Breast epithelium (tissue), 4 donors: ENCODE results near the gene EPB41. TPM values are rescaled to one million over a fixed set of nuclear protein-coding genes. Genes with fewer than 3 reads are reported as not detected.

Experiments used
- DNase-seq, 2 donors: peaks; one replicate each; pipeline ENCODE4 v3.0.0-alpha.2; 2019; ENCODE audit warnings: low spot score in 2 of 2
- H3K27ac ChIP-seq, 2 donors: fragments of 200-600 bp; sonication (generic) in 1 of 2; one replicate each; pipeline ENCODE4 v1.5.1; 2016 to 2019; ENCODE audit warnings: mild to moderate bottlenecking in 1 of 2
- H3K27me3 ChIP-seq, 2 donors: fragments of 200-600 bp; sonication (generic) in 1 of 2; one replicate each; pipeline versions ENCODE4 v1.5.1 to v1.6.0; 2017 to 2019; ENCODE audit warnings: control low read depth in 1 of 2, mild to moderate bottlenecking in 1 of 2
- H3K36me3 ChIP-seq: fragments of 200-600 bp; one replicate; pipeline ENCODE4 v1.5.1; 2019
- H3K4me1 ChIP-seq, 2 donors: fragments of 200-600 bp; sonication (generic); one replicate each; pipeline ENCODE4 v1.5.1; 2016 to 2019; ENCODE audit warnings: control low read depth in 1 of 2
- H3K4me3 ChIP-seq, 3 donors: fragments of 200-600 bp; sonication (generic); 1 replicate in 2 of 3; 2 replicates in 1 of 3; pipeline ENCODE4 v1.5.1; 2016 to 2019; ENCODE audit warnings: mild to moderate bottlenecking in 3 of 3, moderate library complexity in 2 of 3
- H3K9me3 ChIP-seq, 2 donors: fragments of 200-600 bp; sonication (generic) in 1 of 2; one replicate each; pipeline ENCODE4 v1.5.1; 2016 to 2019; ENCODE audit warnings: control low read depth in 1 of 2
- CTCF ChIP-seq, 3 donors: fragments of 450-650 bp; IDR thresholded peaks; one replicate each; pipeline ENCODE4 v1.5.1; 2016 to 2017; ENCODE audit warnings: antibody characterized with exemption in 3 of 3, mild to moderate bottlenecking in 3 of 3, moderate library complexity in 3 of 3
- POLR2A ChIP-seq: fragments of 450-650 bp; IDR thresholded peaks from one replicate; pipeline ENCODE4 v1.6.1; 2016; ENCODE audit warnings: antibody characterized with exemption, mild to moderate bottlenecking, moderate library complexity
- POLR2AphosphoS5 ChIP-seq, 3 donors: sonication (generic); formaldehyde crosslinking; IDR thresholded peaks; one replicate each; pipeline ENCODE4 v1.6.1; 2017; ENCODE audit warnings: antibody characterized with exemption in 3 of 3
- intact Hi-C: fragments of 100-400 bp; cut with DNase I; formaldehyde crosslinking; loops from one replicate; pipeline ENCODE4 v1.15.1; 2023; ENCODE audit warnings: low total_unique reads
- total RNA-seq, 3 donors: library from RNA; depleted of rRNA; stranded (reverse); fragments of >200 nt; gene quantifications; one replicate each; pipeline ENCODE4 v1.1.0, GENCODE V29; 2016

The EPB41 gene
- total RNA-seq, 3 donors from 2014 or later, result 36.2 to 67.2 (median 51.8) TPM

- no peak overlapping the region for H3K27ac ChIP-seq
These were observed 203.0 kb downstream of the EPB41 start for GRCh38 chr1:29117381-29117780.

GRCh38 chr1:29119121-29119929 is 205.0 kb downstream of the EPB41 start:
- no peak for DNase-seq
- H3K36me3 ChIP-seq, result no peaks in the 10 kb centered on the region
- intact Hi-C loops, result no loop called here
- H3K4me1 ChIP-seq, result peaks cover 0 to 6% of the 10 kb centered on the region in 2 donors
- no peak overlapping the region for H3K4me3 ChIP-seq
- peak overlapping the region; percentile 14 to 48 for H3K27ac ChIP-seq
- no peaks in the 10 kb centered on the region for H3K9me3 ChIP-seq
- TF ChIP-seq CTCF (IDR thresholded peaks at IDR 0.05) (no peak), POLR2A (no peak), POLR2AphosphoS5 (IDR thresholded peaks at IDR 0.05) (no peak)
- peaks cover 0 to 13% of the 10 kb centered on the region in 2 donors for H3K27me3 ChIP-seq

More at GRCh38 chr1:29117381-29117780, 203.0 kb downstream of the EPB41 start:
- Histone ChIP-seq H3K36me3 (no peaks in the 10 kb centered on the region), H3K9me3 (no peaks in the 10 kb centered on the region), H3K4me1 (peaks cover 0 to 5% of the 10 kb centered on the region in 2 donors), H3K4me3 (no peak overlapping the region), H3K27me3 (peaks cover 0 to 8% of the 10 kb centered on the region in 2 donors)
- no peak for DNase-seq
- intact Hi-C loops, result no loop called here
- TF ChIP-seq POLR2A, result no peak
- TF ChIP-seq POLR2AphosphoS5 (IDR thresholded peaks at IDR 0.05), result no peak
- no peak for TF ChIP-seq CTCF (IDR thresholded peaks at IDR 0.05)

GRCh38 chr1:29120367-29120766 is 206.0 kb downstream of the EPB41 start:
- Histone ChIP-seq H3K36me3 (no peaks in the 10 kb centered on the region), H3K4me3 (no peak overlapping the region), H3K4me1 (peaks cover 0 to 6% of the 10 kb centered on the region in 2 donors), H3K27ac (peak overlapping the region in 1 of 2 donors; percentile 38), H3K27me3 (peaks cover 0 to 13% of the 10 kb centered on the region in 2 donors), H3K9me3 (no peaks in the 10 kb centered on the region)
- TF ChIP-seq POLR2AphosphoS5 (IDR thresholded peaks at IDR 0.05) (no peak), POLR2A (no peak), CTCF (IDR thresholded peaks at IDR 0.05) (no peak)
- DNase-seq, result no peak
- intact Hi-C loops, result no loop called here

GRCh38 chr1:29120947-29121485 is 206.6 kb downstream of the EPB41 start:
- no peak for TF ChIP-seq POLR2AphosphoS5 (IDR thresholded peaks at IDR 0.05)
- TF ChIP-seq POLR2A, result no peak
- TF ChIP-seq CTCF (IDR thresholded peaks at IDR 0.05), result peak in 1 of 3 donors; percentile 37
- no peak for DNase-seq
- Histone ChIP-seq H3K27ac (peak overlapping the region in 1 of 2 donors; percentile 94), H3K4me3 (peak overlapping the region; percentile 61 to 79 (median 68)), H3K9me3 (no peaks in the 10 kb centered on the region), H3K4me1 (peaks cover 0 to 6% of the 10 kb centered on the region in 2 donors), H3K36me3 (no peaks in the 10 kb centered on the region), H3K27me3 (peaks cover 0 to 13% of the 10 kb centered on the region in 2 donors)
- intact Hi-C loops, result no loop called here

GRCh38 chr1:29121516-29121935 is 207.2 kb downstream of the EPB41 start:
- peaks cover 0 to 13% of the 10 kb centered on the region in 2 donors for H3K27me3 ChIP-seq
- peaks cover 0 to 6% of the 10 kb centered on the region in 2 donors for H3K4me1 ChIP-seq
- intact Hi-C loops, result no loop called here
- no peak for DNase-seq
- H3K9me3 ChIP-seq, result no peaks in the 10 kb centered on the region
- peak overlapping the region; percentile 61 to 79 (median 68) for H3K4me3 ChIP-seq
- peak overlapping the region; percentile 93 to 94 for H3K27ac ChIP-seq
- no peaks in the 10 kb centered on the region for H3K36me3 ChIP-seq
- TF ChIP-seq CTCF (IDR thresholded peaks at IDR 0.05), result peak in 1 of 3 donors; percentile 16
- no peak for TF ChIP-seq POLR2AphosphoS5 (IDR thresholded peaks at IDR 0.05)
